Sigmoid colon (tissue), 3 donors: ENCODE data around the gene ZNF189.

Experiments used
- CTCF ChIP-seq, 4 experiments: fragments of 450-650 bp in 3 of 4; fragments of 200-600 bp in 1 of 4; IDR thresholded peaks; one replicate each; pipeline ENCODE4 v1.5.1; 2016 to 2019; ENCODE audit warnings: antibody characterized with exemption in 4 of 4, mild to moderate bottlenecking in 3 of 4, moderate library complexity in 2 of 4
- POLR2A ChIP-seq, 2 donors: fragments of 450-650 bp; IDR thresholded peaks; one replicate each; pipeline ENCODE4 v1.6.1; 2016; ENCODE audit warnings: antibody characterized with exemption in 2 of 2, mild to moderate bottlenecking in 2 of 2, moderate library complexity in 2 of 2

DNA sequence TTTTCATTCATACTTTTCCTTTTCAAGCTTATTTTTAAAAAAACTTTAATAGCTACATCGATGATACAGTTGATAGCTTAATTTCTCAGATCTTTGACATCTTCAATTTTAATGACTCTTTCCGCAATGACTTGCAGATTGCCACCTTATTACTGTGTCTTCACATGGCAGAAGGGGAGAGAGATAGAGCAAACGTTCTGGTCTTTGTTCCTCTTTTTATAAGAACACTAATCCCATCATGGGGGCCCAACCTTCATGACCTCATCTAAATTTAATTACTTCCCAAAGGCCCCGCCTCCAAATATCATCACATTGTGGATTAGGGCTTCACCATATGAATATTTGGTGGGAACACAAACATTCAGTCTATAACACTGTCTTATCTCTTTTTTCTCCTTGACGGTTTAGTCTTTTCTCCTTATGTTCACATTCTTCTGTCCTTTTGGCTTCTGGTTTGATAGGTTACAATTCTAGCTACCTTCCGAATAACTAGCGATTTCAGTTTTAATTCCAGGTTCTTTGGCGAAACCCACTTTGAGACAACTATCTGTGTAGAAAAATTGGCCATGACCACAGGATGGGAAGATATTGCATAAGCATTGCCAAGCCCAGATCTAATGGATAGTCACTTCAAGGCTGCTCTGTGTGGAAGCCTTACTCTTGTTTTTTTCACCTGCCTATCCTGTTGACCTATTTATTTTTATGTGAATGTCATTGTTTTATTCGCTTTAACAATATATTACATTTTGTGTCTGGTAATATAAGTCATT lies 5.0 kb downstream of the ZNF189 start:
- TF ChIP-seq CTCF (IDR thresholded peaks at IDR 0.05) (no peak), POLR2A (IDR thresholded peaks at IDR 0.05) (no peak)
